Cardiac fibroblast (primary cell): Measurements from ENCODE around the gene GRID2.

Experiments
- DNase-seq, 2 donors: peaks; one replicate each; pipeline versions ENCODE4 v3.0.0 to v3.0.0-alpha.2; 2010; ENCODE audit warnings: low read depth in 2 of 2
- H3K4me3 ChIP-seq, 2 donors: replicated peaks in 1 of 2; 1 replicate in 1 of 2; 2 replicates in 1 of 2; pipeline ENCODE4 v1.5.1; 2011; ENCODE audit warnings: low read depth in 2 of 2, low read length in 2 of 2, mild to moderate bottlenecking in 2 of 2, moderate library complexity in 1 of 2
- CTCF ChIP-seq: IDR thresholded peaks from one replicate; pipeline ENCODE4 v1.5.1; 2011; ENCODE audit warnings: low read depth, mild to moderate bottlenecking, low read length, inconsistent platforms

Gene GRID2

GRCh38 chr4:93529692-93530372 is 1226.1 kb downstream of the GRID2 start:
- H3K4me3 ChIP-seq, result no peak overlapping the region
- no peak for DNase-seq
- TF ChIP-seq CTCF, result no peak

GRCh38 chr4:93532234-93532633 is 1228.5 kb downstream of the GRID2 start:
- DNase-seq, result no peak
- H3K4me3 ChIP-seq, result no peak overlapping the region

GRCh38 chr4:93540562-93540961 is 1236.8 kb downstream of the GRID2 start:
- H3K4me3 ChIP-seq, result no peak overlapping the region
- no peak for TF ChIP-seq CTCF
- no peak for DNase-seq

More at GRCh38 chr4:93532234-93532633, 1228.5 kb downstream of the GRID2 start:
- no peak for TF ChIP-seq CTCF

- no peak overlapping the region for H3K4me3 ChIP-seq
- no peak for TF ChIP-seq CTCF
- DNase-seq, result no peak
Observed at GRCh38 chr4:93561842-93562241, 1258.1 kb downstream of the GRID2 start.

GRCh38 chr4:93568758-93569157 is 1265.0 kb downstream of the GRID2 start:
- no peak overlapping the region for H3K4me3 ChIP-seq
- no peak for DNase-seq
- no peak for TF ChIP-seq CTCF

GRCh38 chr4:93573285-93573684 is 1269.5 kb downstream of the GRID2 start:
- H3K4me3 ChIP-seq, result no peak overlapping the region
- DNase-seq, result no peak
- no peak for TF ChIP-seq CTCF

- no peak overlapping the region for H3K4me3 ChIP-seq
- TF ChIP-seq CTCF, result no peak
- DNase-seq, result no peak
Observed at GRCh38 chr4:93578942-93579341, 1275.2 kb downstream of the GRID2 start.
